IMR-90 (cell line): ENCODE results near the gene COL23A1. TPM values are rescaled to one million over a fixed set of nuclear protein-coding genes. Genes with fewer than 3 reads are reported as not detected.

Source experiments
- ATAC-seq: fragments of 200-7000 bp; cut with Tn5 transposase; 2 replicates; pipeline ENCODE4 v1.9.1; 2020; ENCODE audit warnings: low read depth, mild to moderate bottlenecking, moderate library complexity
- BruUV-seq: library from RNA; stranded (reverse); fragments of 400-500 nt; replicated peaks from 2 replicates; lab custom pipeline; 2021; lab: Mats Ljungman, UMichigan
- CTCF ChIA-PET: fragments of 300-600 bp; formaldehyde crosslinking; extraction: SDS; loops from one replicate; lab custom pipeline; 2021; ENCODE audit warnings: antibody characterized with exemption; lab: Yijun Ruan, JAX
- POLR2A ChIA-PET: fragments of 300-600 bp; sonication (Branson Sonifier 250); formaldehyde crosslinking; loops from one replicate; lab custom pipeline; 2022; ENCODE audit warnings: antibody characterized with exemption; ENCODE audit not compliant: unreplicated experiment; lab: Charles Lee
- DNase-seq: peaks from one replicate; pipeline ENCODE4 v3.0.0; 2013
- H2AFZ ChIP-seq: replicated peaks from 2 replicates; pipeline ENCODE3; 2013; ENCODE audit warnings: low read length, mild to moderate bottlenecking; ENCODE audit not compliant: poor library complexity
- H2AK5ac ChIP-seq: 2 replicates; pipeline ENCODE4 v1.6.1; 2013; ENCODE audit warnings: low read depth, low read length, inconsistent platforms
- H2AK9ac ChIP-seq: replicated peaks from 2 replicates; pipeline ENCODE3; 2013; ENCODE audit warnings: mild to moderate bottlenecking, low read depth, low read length, moderate library complexity; ENCODE audit not compliant: poor library complexity
- H2BK120ac ChIP-seq: 2 replicates; pipeline ENCODE4 v1.6.1; 2013; ENCODE audit warnings: low read depth, low read length, inconsistent platforms
- H2BK15ac ChIP-seq: 3 replicates; pipeline ENCODE4 v1.6.1; 2013; ENCODE audit warnings: low read depth, low read length, inconsistent platforms
- H2BK20ac ChIP-seq: 2 replicates; pipeline ENCODE4 v1.6.1; 2013; ENCODE audit warnings: low read depth, mild to moderate bottlenecking, inconsistent platforms, low read length, moderate library complexity
- H2BK5ac ChIP-seq: 2 replicates; pipeline ENCODE4 v1.6.1; 2013; ENCODE audit warnings: mild to moderate bottlenecking, low read depth, low read length, inconsistent platforms; ENCODE audit not compliant: poor library complexity, severe bottlenecking
- H3K14ac ChIP-seq: replicated peaks from 2 replicates; pipeline ENCODE4 v1.6.1; 2013; ENCODE audit warnings: low read depth, low read length, inconsistent platforms
- H3K18ac ChIP-seq: 2 replicates; pipeline ENCODE4 v1.6.1; 2013; ENCODE audit warnings: low read depth, low read length, control low read depth
- H3K23ac ChIP-seq: 2 replicates; pipeline ENCODE4 v1.6.1; 2013; ENCODE audit warnings: low read depth, low read length, inconsistent platforms
- H3K27ac ChIP-seq: 2 replicates; pipeline ENCODE4 v1.5.1; 2013; ENCODE audit warnings: mild to moderate bottlenecking, control low read depth, low read length; ENCODE audit not compliant: insufficient read depth
- H3K27me3 ChIP-seq: 2 replicates; pipeline ENCODE4 v1.6.1; 2013; ENCODE audit warnings: low read length; ENCODE audit not compliant: control insufficient read depth, insufficient read depth
- H3K36me3 ChIP-seq: 2 replicates; pipeline ENCODE4 v1.6.1; 2013; ENCODE audit warnings: low read length, mixed read lengths; ENCODE audit not compliant: control insufficient read depth, insufficient read depth
- H3K4ac ChIP-seq: 2 replicates; pipeline ENCODE4 v1.6.1; 2013; ENCODE audit warnings: low read depth, low read length, inconsistent platforms
- H3K4me1 ChIP-seq: 2 replicates; pipeline ENCODE4 v1.6.1; 2013; ENCODE audit warnings: low read length, mixed read lengths; ENCODE audit not compliant: control insufficient read depth, insufficient read depth
- H3K4me2 ChIP-seq: 2 replicates; pipeline ENCODE4 v1.6.1; 2013; ENCODE audit warnings: low read depth, mild to moderate bottlenecking, control low read depth, low read length, moderate library complexity
- H3K4me3 ChIP-seq: 2 replicates; pipeline ENCODE4 v1.5.1; 2013; ENCODE audit warnings: low read depth, mild to moderate bottlenecking, control low read depth, low read length, moderate library complexity; ENCODE audit not compliant: insufficient read depth
- H3K56ac ChIP-seq: 2 replicates; pipeline ENCODE4 v1.6.1; 2013; ENCODE audit warnings: low read length, inconsistent platforms; ENCODE audit not compliant: insufficient read depth; ENCODE audit errors: extremely low read depth
- H3K79me1 ChIP-seq, 2 experiments: 2 replicates each; pipeline ENCODE4 v1.6.1; 2013; ENCODE audit warnings: low read length in 2 of 2, inconsistent platforms in 1 of 2, low read depth in 1 of 2
- H3K9ac ChIP-seq: 2 replicates; pipeline ENCODE4 v1.6.1; 2013; ENCODE audit warnings: low read depth, low read length, control low read depth
- H3K9me1 ChIP-seq: 2 replicates; pipeline ENCODE4 v1.6.1; 2013; ENCODE audit warnings: low read length, inconsistent platforms; ENCODE audit not compliant: insufficient read depth
- H3K9me3 ChIP-seq: 2 replicates; pipeline ENCODE4 v1.6.1; 2013; ENCODE audit warnings: low read length; ENCODE audit not compliant: control insufficient read depth, insufficient read depth
- H4K20me1 ChIP-seq: 2 replicates; pipeline ENCODE4 v1.6.1; 2013; ENCODE audit warnings: low read length, inconsistent platforms; ENCODE audit not compliant: insufficient read depth
- H4K5ac ChIP-seq: 2 replicates; pipeline ENCODE4 v1.6.1; 2013; ENCODE audit warnings: mild to moderate bottlenecking, low read depth, low read length, control low read depth
- H4K8ac ChIP-seq, 2 experiments: 2 replicates each; pipeline ENCODE4 v1.6.1; 2013; ENCODE audit warnings: low read depth in 2 of 2, low read length in 2 of 2, control low read depth in 1 of 2, inconsistent platforms in 1 of 2
- H4K91ac ChIP-seq: 2 replicates; pipeline ENCODE4 v1.6.1; 2013; ENCODE audit warnings: low read depth, low read length, inconsistent platforms; ENCODE audit not compliant: insufficient read depth
- BHLHE40 ChIP-seq: fragments of 150-350 bp; IDR thresholded peaks from 2 replicates; pipeline ENCODE4 v1.6.1; 2016; ENCODE audit warnings: mild to moderate bottlenecking, low read depth, low read length
- CEBPB ChIP-seq: IDR thresholded peaks from 2 replicates; pipeline ENCODE4 v1.6.1; 2012; ENCODE audit warnings: low read depth, low read length, improper control_type of control experiment
- CHD1 ChIP-seq: IDR thresholded peaks from 2 replicates; pipeline ENCODE4 v1.6.1; 2012; ENCODE audit warnings: low read depth, low read length, improper control_type of control experiment
- FOS ChIP-seq: fragments of 150-350 bp; IDR thresholded peaks from 2 replicates; pipeline ENCODE4 v1.6.1; 2016; ENCODE audit warnings: low read depth, low read length
- MAFK ChIP-seq: IDR thresholded peaks from 2 replicates; pipeline ENCODE4 v1.6.1; 2012; ENCODE audit warnings: low read depth, low read length, improper control_type of control experiment
- MAZ ChIP-seq: IDR thresholded peaks from 2 replicates; pipeline ENCODE4 v1.6.1; 2012; ENCODE audit warnings: low read depth, mild to moderate bottlenecking, low read length, improper control_type of control experiment, moderate library complexity, borderline replicate concordance
- MXI1 ChIP-seq: IDR thresholded peaks from 2 replicates; pipeline ENCODE4 v1.6.1; 2012; ENCODE audit warnings: low read depth, mild to moderate bottlenecking, low read length, moderate library complexity, borderline replicate concordance
- NFE2L2 ChIP-seq: fragments of 150-350 bp; IDR thresholded peaks from 2 replicates; pipeline ENCODE4 v1.6.1; 2016; ENCODE audit warnings: low read depth, mild to moderate bottlenecking, low read length
- POLR2A ChIP-seq: IDR thresholded peaks from 2 replicates; pipeline ENCODE4 v1.6.1; 2012; ENCODE audit warnings: mild to moderate bottlenecking, low read depth, low read length
- RAD21 ChIP-seq: IDR thresholded peaks from 2 replicates; pipeline ENCODE4 v1.6.1; 2012; ENCODE audit warnings: low read length, improper control_type of control experiment
- RCOR1 ChIP-seq: IDR thresholded peaks from 2 replicates; pipeline ENCODE4 v1.6.1; 2012; ENCODE audit warnings: mild to moderate bottlenecking, low read length, improper control_type of control experiment; ENCODE audit not compliant: insufficient replicate concordance
- RFX5 ChIP-seq: IDR thresholded peaks from 2 replicates; pipeline ENCODE4 v1.8.0; 2012; ENCODE audit warnings: low read depth, mild to moderate bottlenecking, low read length, moderate library complexity
- SMC3 ChIP-seq: fragments of 150-350 bp; IDR thresholded peaks from 2 replicates; pipeline ENCODE4 v1.6.1; 2016; ENCODE audit warnings: low read depth, mild to moderate bottlenecking, antibody characterized with exemption, low read length, moderate library complexity
- WGBS, 2 experiments: methylation state at CpG; one replicate each; pipeline versions ENCODE4 v1.1.5 to v1.1.7; 2013; ENCODE audit warnings: missing lambda C conversion rate in 2 of 2; ENCODE audit not compliant: insufficient read length in 1 of 2; ENCODE audit errors: extremely low coverage in 2 of 2; 5-methylcytosine and 5-hydroxymethylcytosine counted together
- dilution Hi-C: fragments of 300-500 bp; cut with HindIII; formaldehyde crosslinking; loops from one replicate; pipeline ENCODE4 v1.14.3; 2018; ENCODE audit warnings: low sequenced_read_pairs; ENCODE audit not compliant: unreplicated experiment
- in situ Hi-C: fragments of 300-500 bp; cut with MboI; formaldehyde crosslinking; loops from 3 replicates; pipeline ENCODE4 v1.14.3; 2019; ENCODE audit warnings: low sequenced_read_pairs, inconsistent platforms, mixed read lengths
- intact Hi-C: fragments of 100-400 bp; cut with micrococcal nuclease; formaldehyde crosslinking; loops from 2 replicates; pipeline ENCODE4 v1.10.0; 2022
- polyA plus RNA-seq, 3 experiments: library from polyadenylated mRNA; depleted of rRNA; stranded (reverse); fragments of >200 nt; gene quantifications; 2 replicates each; pipeline ENCODE4 v1.2.3, GENCODE V29; 2012; ENCODE audit warnings: low replicate concordance in 1 of 3
- total RNA-seq: library from RNA; depleted of rRNA; stranded (reverse); fragments of >200 nt; gene quantifications from 2 replicates; pipeline ENCODE4 v1.2.3, GENCODE V29; 2012
- TF ChIP-seq, protein P1 (sequence below): fragments of 150-350 bp; IDR thresholded peaks from 2 replicates; pipeline ENCODE4 v1.6.1; 2016; ENCODE audit warnings: low read depth, mild to moderate bottlenecking, low read length, moderate library complexity, borderline replicate concordance
- TF ChIP-seq, protein P2 (sequence below): conservative IDR thresholded peaks from 2 replicates; pipeline ENCODE4 v1.5.1; 2012; ENCODE audit warnings: mild to moderate bottlenecking, low read depth, low read length, improper control_type of control experiment
- TF ChIP-seq, protein P3 (sequence below): fragments of 150-350 bp; IDR thresholded peaks from 2 replicates; pipeline ENCODE4 v1.6.1; 2017; ENCODE audit warnings: mild to moderate bottlenecking, antibody characterized with exemption, low read length, low read depth

COL23A1 gene
- total and polyA plus RNA-seq, 2 of the 4 experiments (the other 2 are of a cell fraction), result not detected

DNA sequence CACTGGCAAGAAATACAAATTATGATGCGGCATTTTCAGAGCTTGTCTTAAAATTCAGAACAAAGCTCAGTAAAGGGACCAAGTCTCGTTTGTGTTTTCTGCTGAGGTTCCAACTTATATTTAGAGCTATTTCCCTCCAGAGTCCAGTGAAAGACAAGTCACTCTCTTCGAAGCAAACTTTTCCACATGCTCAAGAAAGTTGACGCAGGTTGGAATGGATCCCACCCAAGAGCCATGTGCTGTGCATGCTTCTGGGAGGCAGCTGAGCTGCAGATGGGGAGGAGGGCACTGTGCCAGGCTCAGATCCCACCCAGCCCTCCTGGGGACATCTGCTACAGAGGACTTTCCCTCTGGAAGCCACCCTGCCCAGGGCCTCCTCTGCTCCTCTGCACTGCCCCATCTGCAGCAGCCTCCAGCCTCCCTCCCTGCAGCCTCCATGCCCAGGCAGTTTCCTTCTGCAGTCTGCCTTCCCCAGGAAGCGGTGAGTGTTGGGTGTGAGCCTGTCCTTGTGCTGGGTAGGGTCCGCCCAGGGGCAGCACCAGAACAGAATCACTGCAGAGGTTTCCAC is 75.3 kb downstream of the COL23A1 start:
- intact Hi-C loops (no loop called here), dilution Hi-C loops (no loop called here), in situ Hi-C loops (no loop called here)
- no peak overlapping the region for H2AK9ac ChIP-seq
- H3K27ac ChIP-seq, result no peak overlapping the region
- no peaks in the 10 kb centered on the region for H3K79me1 ChIP-seq
- H3K4ac ChIP-seq, result no peak overlapping the region
- H4K20me1 ChIP-seq, result no peaks in the 10 kb centered on the region
- H3K18ac ChIP-seq, result no peak overlapping the region
- H3K4me2 ChIP-seq, result no peak overlapping the region
- no peak overlapping the region for H2BK120ac ChIP-seq
- BruUV-seq, result no TSS peak
- H2BK20ac ChIP-seq, result no peak overlapping the region
- ATAC-seq, result no peak
- no peak overlapping the region for H3K23ac ChIP-seq
- no peaks in the 10 kb centered on the region for H3K9me1 ChIP-seq
- H2BK15ac ChIP-seq, result no peak overlapping the region
- H3K56ac ChIP-seq, result no peak overlapping the region
- H3K27me3 ChIP-seq, result no peaks in the 10 kb centered on the region
- no peak for DNase-seq
- peaks cover 37% of the 10 kb centered on the region for H3K9me3 ChIP-seq
- ChIA-PET POLR2A (no interaction called here), CTCF (no interaction called here)
- no peak overlapping the region for H3K4me3 ChIP-seq
- no peak for TF ChIP-seq BHLHE40
- TF ChIP-seq, protein P1, sequence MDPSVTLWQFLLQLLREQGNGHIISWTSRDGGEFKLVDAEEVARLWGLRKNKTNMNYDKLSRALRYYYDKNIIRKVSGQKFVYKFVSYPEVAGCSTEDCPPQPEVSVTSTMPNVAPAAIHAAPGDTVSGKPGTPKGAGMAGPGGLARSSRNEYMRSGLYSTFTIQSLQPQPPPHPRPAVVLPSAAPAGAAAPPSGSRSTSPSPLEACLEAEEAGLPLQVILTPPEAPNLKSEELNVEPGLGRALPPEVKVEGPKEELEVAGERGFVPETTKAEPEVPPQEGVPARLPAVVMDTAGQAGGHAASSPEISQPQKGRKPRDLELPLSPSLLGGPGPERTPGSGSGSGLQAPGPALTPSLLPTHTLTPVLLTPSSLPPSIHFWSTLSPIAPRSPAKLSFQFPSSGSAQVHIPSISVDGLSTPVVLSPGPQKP, result no peak
- TF ChIP-seq SMC3, result no peak
- TF ChIP-seq, protein P2, sequence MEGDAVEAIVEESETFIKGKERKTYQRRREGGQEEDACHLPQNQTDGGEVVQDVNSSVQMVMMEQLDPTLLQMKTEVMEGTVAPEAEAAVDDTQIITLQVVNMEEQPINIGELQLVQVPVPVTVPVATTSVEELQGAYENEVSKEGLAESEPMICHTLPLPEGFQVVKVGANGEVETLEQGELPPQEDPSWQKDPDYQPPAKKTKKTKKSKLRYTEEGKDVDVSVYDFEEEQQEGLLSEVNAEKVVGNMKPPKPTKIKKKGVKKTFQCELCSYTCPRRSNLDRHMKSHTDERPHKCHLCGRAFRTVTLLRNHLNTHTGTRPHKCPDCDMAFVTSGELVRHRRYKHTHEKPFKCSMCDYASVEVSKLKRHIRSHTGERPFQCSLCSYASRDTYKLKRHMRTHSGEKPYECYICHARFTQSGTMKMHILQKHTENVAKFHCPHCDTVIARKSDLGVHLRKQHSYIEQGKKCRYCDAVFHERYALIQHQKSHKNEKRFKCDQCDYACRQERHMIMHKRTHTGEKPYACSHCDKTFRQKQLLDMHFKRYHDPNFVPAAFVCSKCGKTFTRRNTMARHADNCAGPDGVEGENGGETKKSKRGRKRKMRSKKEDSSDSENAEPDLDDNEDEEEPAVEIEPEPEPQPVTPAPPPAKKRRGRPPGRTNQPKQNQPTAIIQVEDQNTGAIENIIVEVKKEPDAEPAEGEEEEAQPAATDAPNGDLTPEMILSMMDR, result no peak
- no peak for TF ChIP-seq NFE2L2
- TF ChIP-seq MAZ, result no peak
- no peak for TF ChIP-seq FOS
- no peak for TF ChIP-seq RCOR1
- TF ChIP-seq, protein P3, sequence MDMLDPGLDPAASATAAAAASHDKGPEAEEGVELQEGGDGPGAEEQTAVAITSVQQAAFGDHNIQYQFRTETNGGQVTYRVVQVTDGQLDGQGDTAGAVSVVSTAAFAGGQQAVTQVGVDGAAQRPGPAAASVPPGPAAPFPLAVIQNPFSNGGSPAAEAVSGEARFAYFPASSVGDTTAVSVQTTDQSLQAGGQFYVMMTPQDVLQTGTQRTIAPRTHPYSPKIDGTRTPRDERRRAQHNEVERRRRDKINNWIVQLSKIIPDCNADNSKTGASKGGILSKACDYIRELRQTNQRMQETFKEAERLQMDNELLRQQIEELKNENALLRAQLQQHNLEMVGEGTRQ, result no peak
- TF ChIP-seq MXI1, result no peak
- no peak for TF ChIP-seq POLR2A
- no peak for TF ChIP-seq CHD1
- TF ChIP-seq RAD21, result no peak
- no peak for TF ChIP-seq MAFK
- no peak for TF ChIP-seq CEBPB
- no peak for TF ChIP-seq RFX5
- no peak overlapping the region for H2BK5ac ChIP-seq
- H4K91ac ChIP-seq, result no peak overlapping the region
- WGBS, 2 experiments, result 60% methylated on average over 1 of the region's 6 CpGs; no CpG with 5 or more reads in 1 of the 2 experiments
- no peaks in the 10 kb centered on the region for H3K36me3 ChIP-seq
- no peak overlapping the region for H4K8ac ChIP-seq
- no peak overlapping the region for H3K14ac ChIP-seq
- no peak overlapping the region for H2AK5ac ChIP-seq
- no peak overlapping the region for H4K5ac ChIP-seq
- H2AFZ ChIP-seq, result no peak overlapping the region
- no peaks in the 10 kb centered on the region for H3K4me1 ChIP-seq
- no peak overlapping the region for H3K9ac ChIP-seq
